ENCODE measurements around the gene LMOD1.

DNA sequence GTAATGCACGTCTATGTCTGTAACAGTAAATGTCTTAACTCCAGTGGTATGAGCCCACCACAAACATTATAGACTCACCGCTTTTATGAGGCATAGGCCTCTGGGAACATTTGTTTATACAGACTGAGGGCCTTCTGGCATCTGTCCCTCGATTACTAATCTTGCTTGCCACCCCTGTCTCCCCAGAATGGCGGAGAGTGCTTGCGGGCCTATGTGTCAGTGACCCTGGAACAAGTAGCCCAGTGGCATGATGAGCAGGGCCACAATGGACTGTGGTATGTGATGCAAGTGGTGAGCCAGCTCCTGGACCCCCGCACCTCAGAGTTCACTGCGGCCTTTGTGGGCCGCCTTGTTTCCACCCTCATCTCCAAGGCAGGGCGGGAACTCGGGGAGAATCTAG is 76.0 kb downstream of the LMOD1 start:
- TF ChIP-seq POLR2A (IDR thresholded peaks at IDR 0.05; ENCODE audit: low read depth, low read length) (no peak), POLR2AphosphoS5 (IDR thresholded peaks at IDR 0.05; ENCODE audit: low read depth, low read length) (no peak)
